ENCODE data around the gene MKKS. TPM values are rescaled to one million over a fixed set of nuclear protein-coding genes. Genes with fewer than 3 reads are reported as not detected.
"Not testable (repeated sequence)": the region's sequence is repeated elsewhere in the genome, so short reads cannot be mapped to it uniquely, and the experiment has no call there.

The MKKS gene
- total RNA-seq, 1 experiment from 2014 or later: 4.2 TPM

DNA sequence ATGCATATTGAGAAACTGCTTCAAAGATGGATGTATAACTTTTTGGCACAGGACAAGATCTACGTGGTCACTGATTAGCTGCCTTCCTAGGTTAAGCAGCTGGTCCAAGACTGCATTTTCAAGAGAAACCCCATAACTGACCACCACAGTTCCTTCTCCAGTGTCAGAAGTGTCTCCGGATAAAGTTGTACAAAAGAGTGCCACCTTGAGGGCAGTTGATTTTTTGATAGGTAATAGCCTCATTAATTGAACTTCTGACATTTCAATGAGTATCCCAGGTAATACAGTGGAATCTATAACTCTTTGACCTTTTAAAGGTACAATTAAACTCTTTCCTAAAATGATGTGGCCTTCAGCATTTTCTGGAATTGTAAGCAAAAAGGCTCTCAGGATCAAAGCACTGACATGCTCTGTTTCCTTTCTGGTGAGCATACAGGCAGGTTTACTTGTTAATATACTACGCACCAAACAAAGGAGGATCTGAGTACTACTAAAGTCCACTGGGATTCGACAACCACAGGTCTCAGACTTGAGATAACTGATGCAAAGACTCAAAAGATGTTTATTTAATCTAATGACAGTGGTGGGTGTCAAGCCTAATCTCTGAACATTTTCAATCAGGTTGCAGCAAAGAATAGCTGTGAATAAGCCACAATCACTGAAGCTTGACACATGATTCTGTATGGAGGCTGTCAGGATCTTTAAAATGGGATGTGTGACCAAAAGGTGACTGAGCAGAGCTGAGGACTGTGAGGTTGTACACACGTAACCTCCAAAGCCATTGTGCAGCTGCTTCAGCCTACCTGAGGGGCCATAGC, 21.2 kb downstream of the MKKS start:
- peak; percentile 26 for DNase-seq (ENCODE audit: low spot score)

GRCh38 chr20:10411673-10412072, 22.3 kb downstream of the MKKS start:
- DNase-seq (ENCODE audit: low spot score): no peak

- no peak for DNase-seq (ENCODE audit: low spot score)
Observed at GRCh38 chr20:10408108-10408813, 25.8 kb downstream of the MKKS start.

- no peak for DNase-seq (ENCODE audit: low spot score)
Observed at GRCh38 chr20:10404959-10405530, 29.0 kb downstream of the MKKS start.

GRCh38 chr20:10404023-10404628, 29.9 kb downstream of the MKKS start:
- no peak for DNase-seq (ENCODE audit: low spot score)

GRCh38 chr20:10402938-10403608, 30.9 kb downstream of the MKKS start:
- no peak for DNase-seq (ENCODE audit: low spot score)

DNA sequence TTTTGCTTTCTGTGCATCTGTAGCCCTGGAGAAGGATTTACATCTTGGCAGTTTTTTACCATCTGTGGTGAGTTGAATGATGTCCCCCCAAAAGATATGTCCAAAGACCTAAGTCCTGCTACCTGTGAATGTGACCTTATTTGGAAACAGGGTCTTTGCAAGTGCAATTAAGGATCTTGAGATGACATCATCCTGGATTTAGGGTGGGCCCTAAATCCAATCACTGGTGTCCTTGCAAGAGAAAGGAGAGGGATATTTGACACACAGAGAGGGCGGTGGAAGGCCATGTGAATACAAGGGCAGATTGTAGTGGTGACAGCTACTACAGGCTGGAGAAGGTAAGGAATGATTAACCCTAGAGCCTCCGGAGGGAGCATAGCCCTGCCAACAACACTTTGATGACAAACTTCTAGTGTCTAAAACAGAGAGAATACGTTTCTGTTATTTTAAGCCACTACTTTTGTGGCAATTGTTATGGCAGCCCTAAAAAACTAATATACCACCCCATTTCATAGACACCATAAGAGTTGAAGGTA, 35.1 kb downstream of the MKKS start:
- DNase-seq (ENCODE audit: low spot score): no peak

GRCh38 chr20:10394752-10395151, 39.3 kb downstream of the MKKS start:
- not testable (repeated sequence) for DNase-seq (ENCODE audit: low spot score)

DNA sequence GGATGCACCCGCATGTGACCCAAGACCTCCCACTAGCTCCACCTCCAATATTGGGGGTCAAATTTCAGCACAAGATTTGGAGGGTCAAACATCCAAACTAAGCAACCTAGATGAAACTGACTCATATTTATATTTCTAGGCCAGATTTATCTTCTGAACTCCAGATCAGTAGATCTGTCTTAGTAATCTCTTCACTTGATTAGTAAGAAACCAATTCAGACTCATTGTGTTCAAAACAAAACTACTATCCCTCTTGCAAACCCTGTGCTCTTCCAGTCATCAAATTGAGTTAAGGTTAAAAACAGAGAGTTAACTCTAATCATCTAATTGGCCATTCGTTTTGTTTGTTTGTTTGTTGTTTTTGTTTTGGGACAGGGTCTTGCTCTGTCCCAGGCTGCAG, 43.3 kb downstream of the MKKS start:
- DNase-seq (ENCODE audit: low spot score): no peak

GRCh38 chr20:10388597-10388996, 45.4 kb downstream of the MKKS start:
- DNase-seq (ENCODE audit: low spot score): no peak

- no peak for DNase-seq (ENCODE audit: low spot score)
Observed at GRCh38 chr20:10387686-10388085, 46.3 kb downstream of the MKKS start.

- no peak for DNase-seq (ENCODE audit: low spot score)
Observed at GRCh38 chr20:10385850-10386544, 48.0 kb downstream of the MKKS start.

DNA sequence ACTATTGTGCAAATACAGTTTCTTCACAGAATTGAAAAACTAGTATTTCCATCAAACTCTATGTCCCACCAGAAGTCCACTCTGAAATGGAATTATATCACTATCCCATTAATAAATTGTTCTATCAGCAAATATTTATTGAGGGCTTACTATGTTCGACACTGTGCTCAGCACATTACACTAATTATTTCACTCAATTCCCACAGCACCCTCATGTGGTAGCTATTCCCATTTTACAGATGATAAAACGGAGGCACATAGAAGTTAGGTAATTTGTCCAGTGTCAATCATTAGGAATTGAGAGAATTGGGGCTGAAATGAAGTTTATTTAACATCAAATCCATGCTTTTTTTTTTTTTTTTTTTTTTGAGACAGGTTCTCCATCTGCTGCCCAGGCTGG, 52.5 kb downstream of the MKKS start:
- DNase-seq (ENCODE audit: low spot score): no peak

GRCh38 chr20:10379761-10380160, 54.3 kb downstream of the MKKS start:
- DNase-seq (ENCODE audit: low spot score): no peak

DNA sequence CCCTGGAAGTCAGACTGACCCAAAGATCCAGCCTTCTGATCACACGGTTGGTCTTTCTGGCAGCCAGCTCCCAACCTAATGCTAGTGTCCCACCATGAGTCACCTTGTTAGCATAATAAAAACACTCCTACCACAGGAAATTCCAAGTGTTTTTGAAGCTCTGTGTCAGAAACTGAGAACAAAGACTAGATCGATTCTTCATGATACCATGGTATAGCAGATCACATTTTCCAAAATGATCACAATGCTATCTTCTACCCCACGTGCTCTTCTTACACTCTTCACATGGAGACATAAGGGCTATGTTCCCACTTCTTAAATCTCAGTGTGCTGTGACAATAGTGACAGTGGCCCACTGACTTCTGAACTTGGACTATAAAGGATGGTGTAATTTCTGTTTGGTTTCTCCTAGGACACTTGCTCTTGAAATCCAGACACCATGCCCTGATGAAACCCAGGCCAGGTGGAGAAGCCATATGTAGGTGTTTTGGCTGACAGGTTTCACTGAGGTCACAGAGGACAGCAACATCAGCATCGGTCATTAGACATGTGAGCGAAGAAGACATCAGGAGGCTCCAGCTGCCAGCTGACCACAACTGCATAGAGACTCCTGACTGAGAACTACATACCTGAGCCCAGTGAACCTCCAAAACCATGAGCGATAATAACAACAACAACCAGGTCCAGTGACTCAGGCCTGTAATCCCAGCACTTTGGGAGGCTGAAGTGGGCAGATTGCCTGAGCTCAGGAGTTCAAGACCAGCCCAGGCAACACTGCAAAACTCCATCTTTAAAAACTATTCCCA, 57.5 kb downstream of the MKKS start:
- no peak for DNase-seq (ENCODE audit: low spot score)

DNA sequence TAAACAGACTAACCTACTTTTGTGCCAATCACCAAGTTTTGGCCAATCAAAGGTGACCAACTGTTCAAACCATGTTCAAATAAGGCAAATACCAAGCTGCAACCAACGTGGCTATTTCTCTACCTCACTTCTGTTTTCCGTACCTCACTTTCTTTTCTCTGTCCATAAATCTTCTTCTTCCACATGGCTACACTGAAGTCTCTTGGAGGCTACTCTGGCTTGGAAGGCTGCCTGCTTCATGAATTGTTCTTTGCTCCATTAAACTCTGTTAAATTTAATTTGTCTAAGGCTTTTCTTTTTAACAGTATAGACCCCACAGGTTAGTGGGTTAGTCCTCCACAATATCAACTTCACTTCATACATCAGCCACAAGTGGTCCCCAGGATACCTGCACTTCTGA, 58.8 kb downstream of the MKKS start:
- no peak for DNase-seq (ENCODE audit: low spot score)

- DNase-seq (ENCODE audit: low spot score): no peak
Observed at GRCh38 chr20:10374036-10374435, 60.0 kb downstream of the MKKS start.

GRCh38 chr20:10371467-10371866, 62.6 kb downstream of the MKKS start:
- DNase-seq (ENCODE audit: low spot score): no peak

GRCh38 chr20:10370091-10370887, 63.7 kb downstream of the MKKS start:
- no peak for DNase-seq (ENCODE audit: low spot score)
